ENCODE measurements around the gene PLA2G12A.

Gene PLA2G12A

DNA sequence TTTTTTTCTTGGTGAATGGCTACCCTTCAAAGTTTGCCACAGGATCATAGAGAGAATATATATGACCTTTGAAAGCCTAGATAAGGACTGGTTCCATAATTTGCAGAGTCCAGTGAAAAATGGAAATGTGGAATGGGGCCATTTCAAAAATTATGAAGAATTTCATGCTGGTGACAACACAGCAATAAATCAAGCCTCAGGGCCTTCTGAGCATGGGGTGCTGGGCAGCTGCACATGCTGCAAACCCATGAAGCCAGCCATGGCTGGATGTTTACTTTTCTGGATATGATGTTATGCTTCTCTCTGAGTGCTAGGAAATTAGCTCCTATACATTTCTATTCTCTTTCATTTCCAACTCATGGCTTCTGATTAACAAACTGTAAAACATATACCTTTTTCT is 16.0 kb upstream of the PLA2G12A start:
- H3K4me1 ChIP-seq (ENCODE audit: control insufficient read depth, insufficient read depth, low read depth, low read length), result no peaks in the 10 kb centered on the region
- H3K18ac ChIP-seq (ENCODE audit: low read depth in 1 of 2, low read length in 2 of 2), result no peak overlapping the region
- no peak overlapping the region for H3K27ac ChIP-seq (ENCODE audit: low read length, poor library complexity, severe bottlenecking)
- no peak overlapping the region for H2AK5ac ChIP-seq (ENCODE audit: low read length, severe bottlenecking)
- no peak overlapping the region for H2BK120ac ChIP-seq (ENCODE audit: low read depth, low read length)
- H3K9me3 ChIP-seq (ENCODE audit: control insufficient read depth, low read length), result no peaks in the 10 kb centered on the region
- H2AFZ ChIP-seq (ENCODE audit: low read depth, low read length), result no peak overlapping the region
- H3K23ac ChIP-seq (ENCODE audit: low read length in 2 of 2), result no peak overlapping the region
- no peak overlapping the region for H3K4me2 ChIP-seq (ENCODE audit: low read length, poor library complexity, severe bottlenecking)
- H3K9ac ChIP-seq (ENCODE audit: low read length), result no peak overlapping the region
- no peaks in the 10 kb centered on the region for H3K79me1 ChIP-seq (replicated peaks; ENCODE audit: low read length, poor library complexity, severe bottlenecking)
- no peak overlapping the region for H3K4me3 ChIP-seq (ENCODE audit: insufficient read depth in 1 of 2, low read depth in 1 of 2, low read length in 2 of 2)
- no peak overlapping the region for H4K8ac ChIP-seq (ENCODE audit: low read length)
- H4K91ac ChIP-seq (ENCODE audit: low read length), result no peak overlapping the region
- no peak for DNase-seq
- H3K4ac ChIP-seq (ENCODE audit: low read depth in 1 of 2, low read length in 2 of 2), result no peak overlapping the region
- no peak overlapping the region for H2BK5ac ChIP-seq (ENCODE audit: low read depth, low read length, poor library complexity, severe bottlenecking)
- H2BK15ac ChIP-seq (ENCODE audit: low read depth, poor library complexity, severe bottlenecking), result no peak overlapping the region
- H3K14ac ChIP-seq (ENCODE audit: low read length in 2 of 2), result no peak overlapping the region
- H2BK12ac ChIP-seq (ENCODE audit: low read length in 2 of 2), result no peak overlapping the region
- H3K36me3 ChIP-seq (ENCODE audit: control insufficient read depth in 1 of 2, insufficient read depth in 2 of 2, low read depth in 1 of 2, low read length in 2 of 2), result no peaks in the 10 kb centered on the region
- no peaks in the 10 kb centered on the region for H3K27me3 ChIP-seq (ENCODE audit: control insufficient read depth in 1 of 2, insufficient read depth in 1 of 2, low read length in 2 of 2)

GRCh38 chr4:109739547-109739946 is 9.7 kb upstream of the PLA2G12A start:
- Histone ChIP-seq H3K23ac (ENCODE audit: low read length in 2 of 2) (no peak overlapping the region), H3K27me3 (ENCODE audit: control insufficient read depth in 1 of 2, insufficient read depth in 1 of 2, low read length in 2 of 2) (peaks cover 0 to 3% of the 10 kb centered on the region in 2 experiments), H3K9ac (ENCODE audit: low read length) (no peak overlapping the region), H2BK12ac (ENCODE audit: low read length in 2 of 2) (peak overlapping the region in 1 of 2 experiments; percentile 15), H4K8ac (ENCODE audit: low read length) (no peak overlapping the region), H3K79me1 (replicated peaks; ENCODE audit: low read length, poor library complexity, severe bottlenecking) (no peaks in the 10 kb centered on the region), H3K9me3 (ENCODE audit: control insufficient read depth, low read length) (no peaks in the 10 kb centered on the region), H3K36me3 (ENCODE audit: control insufficient read depth in 1 of 2, insufficient read depth in 2 of 2, low read depth in 1 of 2, low read length in 2 of 2) (no peaks in the 10 kb centered on the region), H3K14ac (ENCODE audit: low read length in 2 of 2) (no peak overlapping the region), H3K4me3 (ENCODE audit: insufficient read depth in 1 of 2, low read depth in 1 of 2, low read length in 2 of 2) (no peak overlapping the region), H3K4me2 (ENCODE audit: low read length, poor library complexity, severe bottlenecking) (no peak overlapping the region), H2BK120ac (ENCODE audit: low read depth, low read length) (no peak overlapping the region), H3K4ac (ENCODE audit: low read depth in 1 of 2, low read length in 2 of 2) (no peak overlapping the region), H3K18ac (ENCODE audit: low read depth in 1 of 2, low read length in 2 of 2) (no peak overlapping the region), H2AK5ac (ENCODE audit: low read length, severe bottlenecking) (no peak overlapping the region), H4K91ac (ENCODE audit: low read length) (no peak overlapping the region), H2AFZ (ENCODE audit: low read depth, low read length) (no peak overlapping the region), H3K4me1 (ENCODE audit: control insufficient read depth, insufficient read depth, low read depth, low read length) (no peaks in the 10 kb centered on the region), H2BK15ac (ENCODE audit: low read depth, poor library complexity, severe bottlenecking) (no peak overlapping the region), H3K27ac (ENCODE audit: low read length, poor library complexity, severe bottlenecking) (no peak overlapping the region), H2BK5ac (ENCODE audit: low read depth, low read length, poor library complexity, severe bottlenecking) (no peak overlapping the region)
- 75% methylated on average over 3 of the region's 3 CpGs for WGBS
- peak; percentile 17 for DNase-seq

GRCh38 chr4:109738104-109738872 is 8.4 kb upstream of the PLA2G12A start:
- no peak overlapping the region for H3K4me2 ChIP-seq (ENCODE audit: low read length, poor library complexity, severe bottlenecking)
- no peak overlapping the region for H3K4ac ChIP-seq (ENCODE audit: low read depth in 1 of 2, low read length in 2 of 2)
- no peaks in the 10 kb centered on the region for H3K9me3 ChIP-seq (ENCODE audit: control insufficient read depth, low read length)
- H3K4me3 ChIP-seq (ENCODE audit: insufficient read depth in 1 of 2, low read depth in 1 of 2, low read length in 2 of 2), result no peak overlapping the region
- no peak overlapping the region for H2AK5ac ChIP-seq (ENCODE audit: low read length, severe bottlenecking)
- WGBS, result 83% methylated on average over 7 of the region's 10 CpGs
- H3K18ac ChIP-seq (ENCODE audit: low read depth in 1 of 2, low read length in 2 of 2), result no peak overlapping the region
- no peaks in the 10 kb centered on the region for H3K4me1 ChIP-seq (ENCODE audit: control insufficient read depth, insufficient read depth, low read depth, low read length)
- H3K36me3 ChIP-seq (ENCODE audit: control insufficient read depth in 1 of 2, insufficient read depth in 2 of 2, low read depth in 1 of 2, low read length in 2 of 2), result no peaks in the 10 kb centered on the region
- H2AFZ ChIP-seq (ENCODE audit: low read depth, low read length), result no peak overlapping the region
- H2BK5ac ChIP-seq (ENCODE audit: low read depth, low read length, poor library complexity, severe bottlenecking), result no peak overlapping the region
- H3K9ac ChIP-seq (ENCODE audit: low read length), result no peak overlapping the region
- H3K27me3 ChIP-seq (ENCODE audit: control insufficient read depth in 1 of 2, insufficient read depth in 1 of 2, low read length in 2 of 2), result peaks cover 0 to 3% of the 10 kb centered on the region in 2 experiments
- H4K8ac ChIP-seq (ENCODE audit: low read length), result no peak overlapping the region
- no peaks in the 10 kb centered on the region for H3K79me1 ChIP-seq (replicated peaks; ENCODE audit: low read length, poor library complexity, severe bottlenecking)
- H2BK120ac ChIP-seq (ENCODE audit: low read depth, low read length), result no peak overlapping the region
- H3K14ac ChIP-seq (ENCODE audit: low read length in 2 of 2), result no peak overlapping the region
- H2BK15ac ChIP-seq (ENCODE audit: low read depth, poor library complexity, severe bottlenecking), result no peak overlapping the region
- no peak for DNase-seq
- H3K27ac ChIP-seq (ENCODE audit: low read length, poor library complexity, severe bottlenecking), result no peak overlapping the region
- no peak overlapping the region for H2BK12ac ChIP-seq (ENCODE audit: low read length in 2 of 2)
- H3K23ac ChIP-seq (ENCODE audit: low read length in 2 of 2), result no peak overlapping the region
- H4K91ac ChIP-seq (ENCODE audit: low read length), result no peak overlapping the region

DNA sequence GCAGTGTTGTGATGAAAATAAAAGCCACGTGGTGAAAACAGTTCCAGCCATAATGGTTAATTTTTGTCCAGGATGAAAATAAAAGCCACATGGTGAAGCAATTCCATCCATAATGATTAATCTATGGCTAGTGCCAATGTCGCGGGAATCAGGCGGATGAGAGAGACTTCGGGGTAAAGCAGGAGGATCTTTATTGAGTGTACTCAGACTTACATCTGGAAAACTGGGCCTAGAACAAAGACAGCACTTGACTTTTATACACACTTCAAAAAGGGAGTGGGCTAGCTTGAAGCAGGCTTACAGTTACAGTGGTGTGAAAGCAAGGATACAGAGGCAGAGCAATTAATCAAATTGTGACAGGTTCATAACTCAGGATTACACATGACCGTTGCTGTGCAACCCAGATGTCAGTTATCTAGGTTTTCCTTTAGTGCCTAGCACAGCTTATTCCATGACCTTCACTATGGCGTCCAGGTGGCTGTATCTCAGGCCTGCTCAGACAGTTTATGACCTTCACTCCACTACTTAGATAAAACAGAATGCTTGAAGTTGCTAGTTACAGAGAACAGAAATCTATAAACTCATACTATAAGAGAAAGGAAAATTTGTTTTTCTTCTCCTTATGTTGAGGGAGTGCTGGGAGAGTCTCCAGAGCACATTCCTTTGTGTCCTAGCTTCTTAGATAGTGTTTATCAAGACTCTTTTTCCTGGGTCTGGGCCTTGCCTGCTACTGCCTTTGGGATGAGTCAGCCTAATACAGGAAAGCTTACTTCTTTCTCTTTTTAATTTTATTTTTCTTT is 5.9 kb upstream of the PLA2G12A start:
- Histone ChIP-seq H3K9me3 (ENCODE audit: control insufficient read depth, low read length) (no peaks in the 10 kb centered on the region), H3K23ac (ENCODE audit: low read length in 2 of 2) (no peak overlapping the region), H2BK120ac (ENCODE audit: low read depth, low read length) (no peak overlapping the region), H4K91ac (ENCODE audit: low read length) (no peak overlapping the region), H3K4me1 (ENCODE audit: control insufficient read depth, insufficient read depth, low read depth, low read length) (peaks cover 2% of the 10 kb centered on the region), H2BK15ac (ENCODE audit: low read depth, poor library complexity, severe bottlenecking) (no peak overlapping the region), H3K14ac (ENCODE audit: low read length in 2 of 2) (no peak overlapping the region), H3K36me3 (ENCODE audit: control insufficient read depth in 1 of 2, insufficient read depth in 2 of 2, low read depth in 1 of 2, low read length in 2 of 2) (no peaks in the 10 kb centered on the region), H2BK12ac (ENCODE audit: low read length in 2 of 2) (no peak overlapping the region), H3K4ac (ENCODE audit: low read depth in 1 of 2, low read length in 2 of 2) (no peak overlapping the region), H3K18ac (ENCODE audit: low read depth in 1 of 2, low read length in 2 of 2) (no peak overlapping the region), H4K8ac (ENCODE audit: low read length) (no peak overlapping the region), H2BK5ac (ENCODE audit: low read depth, low read length, poor library complexity, severe bottlenecking) (no peak overlapping the region), H2AK5ac (ENCODE audit: low read length, severe bottlenecking) (no peak overlapping the region), H2AFZ (ENCODE audit: low read depth, low read length) (no peak overlapping the region), H3K27ac (ENCODE audit: low read length, poor library complexity, severe bottlenecking) (no peak overlapping the region), H3K79me1 (replicated peaks; ENCODE audit: low read length, poor library complexity, severe bottlenecking) (no peaks in the 10 kb centered on the region), H3K27me3 (ENCODE audit: control insufficient read depth in 1 of 2, insufficient read depth in 1 of 2, low read length in 2 of 2) (peaks cover 0 to 3% of the 10 kb centered on the region in 2 experiments), H3K4me2 (ENCODE audit: low read length, poor library complexity, severe bottlenecking) (no peak overlapping the region), H3K9ac (ENCODE audit: low read length) (no peak overlapping the region), H3K4me3 (ENCODE audit: insufficient read depth in 1 of 2, low read depth in 1 of 2, low read length in 2 of 2) (no peak overlapping the region)
- 84% methylated on average over 7 of the region's 7 CpGs for WGBS
- DNase-seq, result no peak
